GM06990 (cell line): ENCODE results near the gene TMEM163.

Experiments used
- DNase-seq: peaks from one replicate; pipeline ENCODE4 v3.0.0-alpha.2; 2011; ENCODE audit not compliant: insufficient read length; ENCODE audit errors: extremely low read depth
- H3K27me3 ChIP-seq: replicated peaks from 2 replicates; pipeline ENCODE4 v1.6.0; 2011; ENCODE audit warnings: low read length; ENCODE audit not compliant: control insufficient read depth, insufficient read depth
- H3K36me3 ChIP-seq: 2 replicates; pipeline ENCODE4 v1.5.1; 2011; ENCODE audit warnings: low read length; ENCODE audit not compliant: control insufficient read depth, insufficient read depth
- H3K4me3 ChIP-seq: replicated peaks from 2 replicates; pipeline ENCODE4 v1.5.1; 2011; ENCODE audit warnings: low read depth, mild to moderate bottlenecking, control low read depth, low read length
- CTCF ChIP-seq: IDR thresholded peaks from 2 replicates; pipeline ENCODE4 v1.5.1; 2011; ENCODE audit warnings: low read length, control low read depth, mild to moderate bottlenecking, inconsistent platforms; ENCODE audit not compliant: insufficient read depth, poor library complexity, severe bottlenecking

Gene TMEM163

DNA sequence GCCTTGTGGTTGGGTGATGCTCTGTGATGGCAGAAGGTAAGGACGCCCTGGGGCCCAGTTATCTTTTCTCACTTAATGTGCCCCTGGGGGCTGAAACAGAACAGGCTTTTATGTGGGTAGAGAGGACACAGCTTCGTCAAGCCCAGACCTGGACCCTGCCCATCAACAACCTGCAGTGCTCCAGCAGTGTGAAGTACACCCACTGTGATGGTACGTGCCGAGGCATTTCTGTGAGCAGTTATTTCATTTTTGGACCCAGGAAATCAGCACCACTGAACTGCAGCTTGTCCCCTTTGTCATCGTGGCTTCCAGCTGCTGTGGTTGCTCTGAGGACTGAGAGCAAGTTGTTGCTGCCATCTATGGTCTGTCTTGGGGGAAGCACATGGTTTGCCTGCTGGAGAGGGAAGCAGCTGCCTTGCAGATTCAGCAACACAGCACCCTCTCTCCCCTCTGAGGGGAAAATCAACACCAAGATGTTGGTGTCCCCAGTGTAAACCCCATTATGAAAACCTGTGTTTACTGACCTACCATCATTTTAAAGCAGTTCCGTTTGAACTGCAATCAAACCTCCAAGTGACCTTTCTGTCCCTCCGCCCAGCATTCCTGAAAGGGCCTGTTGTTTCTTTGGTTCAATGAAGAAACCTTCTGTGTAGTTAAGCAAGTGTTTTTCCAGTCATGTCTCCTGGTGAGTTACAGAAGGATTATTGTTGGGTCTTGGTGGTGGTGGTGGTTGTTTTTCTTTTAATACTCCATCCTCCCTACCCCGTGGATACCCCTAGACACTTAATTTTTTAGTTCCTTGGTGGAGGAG, 306.8 kb downstream of the TMEM163 start:
- peak; percentile 85 for TF ChIP-seq CTCF
- Histone ChIP-seq H3K36me3 (peaks cover 4% of the 10 kb centered on the region), H3K4me3 (no peak overlapping the region), H3K27me3 (no peaks in the 10 kb centered on the region)
- DNase-seq, result peak; percentile 80

DNA sequence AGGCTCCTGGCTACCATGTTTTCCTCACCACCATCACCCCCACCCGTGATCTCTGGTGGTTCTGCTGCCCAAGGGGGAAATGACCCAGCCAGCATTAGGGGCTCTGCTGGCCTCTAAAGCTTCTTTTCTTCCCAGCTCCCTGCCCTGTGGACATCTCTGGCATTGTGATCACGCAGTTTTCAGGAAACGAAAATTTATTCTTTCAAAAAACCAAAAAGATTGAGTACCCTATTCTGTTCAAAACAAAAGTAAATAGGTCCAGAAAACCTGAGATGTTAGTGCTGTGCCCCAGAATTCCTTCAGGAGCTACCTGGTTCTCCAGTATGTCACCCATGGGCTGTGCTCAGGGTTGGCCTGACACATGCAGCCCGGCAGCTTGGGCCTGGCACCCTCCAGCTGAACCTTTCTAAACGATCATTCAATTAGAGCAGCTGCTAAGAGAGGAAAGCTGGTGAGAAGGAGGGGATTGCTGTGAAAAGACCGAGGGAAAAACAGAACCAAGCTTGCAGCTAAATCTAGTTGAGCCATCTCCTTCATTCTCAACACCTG, 307.4 kb downstream of the TMEM163 start:
- Histone ChIP-seq H3K4me3 (no peak overlapping the region), H3K27me3 (no peaks in the 10 kb centered on the region), H3K36me3 (peaks cover 4% of the 10 kb centered on the region)
- no peak for TF ChIP-seq CTCF
- DNase-seq, result peak; percentile 3

DNA sequence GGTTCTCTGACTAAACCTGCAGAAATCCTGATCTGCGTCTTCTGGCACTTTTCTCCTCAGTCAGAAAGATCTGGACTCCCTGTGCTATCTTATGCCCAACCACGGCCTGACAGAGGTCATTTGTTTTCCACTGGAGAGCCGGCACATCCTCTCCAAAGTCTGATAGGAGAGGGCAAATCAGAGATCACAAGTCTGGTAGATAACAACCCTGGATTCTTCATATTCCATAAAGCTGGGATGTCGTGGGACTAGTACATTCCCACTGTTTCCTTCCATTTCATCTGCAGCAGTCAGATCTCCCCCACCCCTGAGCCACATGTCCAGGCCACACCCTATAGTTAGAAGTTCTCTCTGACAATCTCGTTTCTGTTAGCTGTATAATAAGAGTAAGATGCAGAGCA, 308.0 kb downstream of the TMEM163 start:
- DNase-seq, result no peak
- Histone ChIP-seq H3K36me3 (peaks cover 7% of the 10 kb centered on the region), H3K27me3 (no peaks in the 10 kb centered on the region), H3K4me3 (no peak overlapping the region)
- TF ChIP-seq CTCF, result no peak

- no peaks in the 10 kb centered on the region for H3K27me3 ChIP-seq
- TF ChIP-seq CTCF, result no peak
- peaks cover 7% of the 10 kb centered on the region for H3K36me3 ChIP-seq
- DNase-seq, result no peak
- H3K4me3 ChIP-seq, result no peak overlapping the region
Measured at GRCh38 chr2:134410006-134410405, 308.8 kb downstream of the TMEM163 start.

DNA sequence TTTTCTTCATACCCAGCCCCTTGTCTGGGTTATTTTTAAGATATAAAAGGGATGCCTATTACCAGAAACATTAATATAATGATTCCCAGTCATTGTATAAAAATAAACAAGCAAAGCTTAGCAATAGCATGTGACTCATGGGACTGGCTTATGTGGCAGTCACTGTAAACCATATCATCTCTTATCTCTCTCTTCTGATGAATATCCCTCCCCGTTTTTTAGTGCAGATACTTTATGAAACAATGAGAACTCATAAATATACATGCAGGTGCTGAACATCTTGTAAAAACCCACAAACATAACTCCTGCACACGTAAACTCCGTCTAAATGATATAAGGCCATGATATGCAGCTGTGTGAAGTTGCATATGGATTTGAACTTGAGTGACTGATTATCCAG, 310.0 kb downstream of the TMEM163 start:
- peaks cover 8% of the 10 kb centered on the region for H3K36me3 ChIP-seq
- no peak for TF ChIP-seq CTCF
- no peaks in the 10 kb centered on the region for H3K27me3 ChIP-seq
- no peak overlapping the region for H3K4me3 ChIP-seq
- DNase-seq, result no peak
